Rectal smooth muscle tissue (tissue), 1 donor: Measurements from ENCODE around the gene ZBTB47.

Experiments
- H3K27ac ChIP-seq: one replicate; pipeline ENCODE4 v1.7.0; 2013; ENCODE audit warnings: low read depth, low read length, inconsistent platforms
- H3K27me3 ChIP-seq: one replicate; pipeline ENCODE4 v1.7.0; 2013; ENCODE audit warnings: low read length; ENCODE audit not compliant: control insufficient read depth, insufficient read depth
- H3K36me3 ChIP-seq: one replicate; pipeline ENCODE4 v1.7.0; 2013; ENCODE audit warnings: low read length; ENCODE audit not compliant: control insufficient read depth, insufficient read depth
- H3K4me1 ChIP-seq: one replicate; pipeline ENCODE4 v1.7.0; 2013; ENCODE audit warnings: low read length; ENCODE audit not compliant: control insufficient read depth, insufficient read depth
- H3K4me3 ChIP-seq: one replicate; pipeline ENCODE4 v1.7.0; 2013; ENCODE audit warnings: low read length
- H3K9ac ChIP-seq: one replicate; pipeline ENCODE4 v1.7.0; 2013; ENCODE audit warnings: low read length

Gene ZBTB47

DNA sequence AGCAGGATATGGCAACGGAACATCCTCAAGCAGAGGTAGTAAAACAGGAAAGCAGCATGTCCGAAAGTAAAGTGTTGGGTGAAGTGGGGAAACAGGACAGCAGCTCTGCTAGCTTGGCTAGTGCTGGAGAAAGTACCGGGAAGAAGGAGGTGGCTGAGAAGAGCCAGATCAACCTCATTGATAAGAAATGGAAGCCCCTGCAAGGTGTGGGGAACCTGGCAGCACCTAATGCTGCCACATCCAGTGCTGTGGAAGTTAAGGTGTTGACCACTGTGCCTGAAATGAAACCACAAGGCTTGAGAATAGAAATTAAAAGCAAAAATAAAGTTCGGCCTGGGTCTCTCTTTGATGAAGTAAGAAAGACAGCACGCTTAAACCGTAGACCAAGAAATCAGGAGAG is 14.3 kb upstream of the ZBTB47 start:
- Histone ChIP-seq H3K4me3 (no peak overlapping the region), H3K36me3 (peaks cover 43% of the 10 kb centered on the region), H3K9ac (no peak overlapping the region), H3K4me1 (peaks cover 2% of the 10 kb centered on the region), H3K27me3 (no peaks in the 10 kb centered on the region), H3K27ac (no peak overlapping the region)

DNA sequence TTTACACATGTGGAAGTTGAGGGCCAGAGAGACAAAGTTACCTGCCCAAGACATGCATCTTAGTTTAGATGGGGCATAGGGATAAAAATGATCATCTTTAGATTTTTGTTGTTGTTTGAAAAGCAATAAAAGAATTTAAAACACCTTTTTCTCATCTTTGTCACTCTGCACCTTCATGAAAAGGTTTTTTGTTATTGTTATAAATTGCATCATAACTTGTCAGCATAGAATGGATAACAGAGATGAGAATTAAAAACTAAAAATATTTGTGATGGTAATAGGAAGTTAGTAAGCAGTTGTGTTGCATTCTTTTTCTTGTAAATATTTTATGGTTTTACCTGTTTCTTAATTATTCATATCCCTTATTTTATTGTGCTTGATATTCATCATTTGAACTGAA is 13.4 kb upstream of the ZBTB47 start:
- H3K9ac ChIP-seq = no peak overlapping the region
- H3K4me3 ChIP-seq = no peak overlapping the region
- no peak overlapping the region for H3K27ac ChIP-seq
- H3K27me3 ChIP-seq = no peaks in the 10 kb centered on the region
- H3K4me1 ChIP-seq = peaks cover 2% of the 10 kb centered on the region
- H3K36me3 ChIP-seq = peaks cover 51% of the 10 kb centered on the region

DNA sequence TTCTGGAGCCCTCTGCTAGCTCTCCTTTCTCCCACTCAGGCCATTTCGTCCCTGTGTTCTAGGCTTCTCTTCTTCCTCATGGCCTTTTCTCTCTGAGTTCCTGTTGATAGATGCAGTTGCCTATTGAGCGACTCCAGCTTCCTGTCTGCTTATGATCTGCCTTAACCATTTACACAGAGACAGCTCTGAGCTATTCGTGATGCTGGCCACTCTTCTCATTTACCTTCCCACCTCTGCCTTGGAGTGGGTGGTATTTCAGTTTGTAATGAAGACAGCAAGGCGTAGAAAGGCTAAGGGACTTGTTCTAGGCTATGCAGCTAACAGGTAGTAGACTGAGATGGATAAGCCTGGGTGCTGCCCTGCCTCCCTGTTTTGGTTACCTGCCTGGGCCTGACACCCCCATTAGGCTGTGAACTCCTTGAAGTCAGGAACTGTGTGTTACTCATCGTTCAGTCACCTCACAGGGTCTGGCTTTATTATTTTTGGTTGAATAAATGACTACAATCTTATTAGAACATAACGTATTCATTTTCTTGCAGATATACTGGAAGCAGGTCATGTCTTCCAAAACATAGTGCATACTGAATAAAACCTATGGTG is 12.6 kb upstream of the ZBTB47 start:
- Histone ChIP-seq H3K4me3 (no peak overlapping the region), H3K36me3 (peaks cover 51% of the 10 kb centered on the region), H3K4me1 (peaks cover 2% of the 10 kb centered on the region), H3K9ac (no peak overlapping the region), H3K27ac (no peak overlapping the region), H3K27me3 (no peaks in the 10 kb centered on the region)

DNA sequence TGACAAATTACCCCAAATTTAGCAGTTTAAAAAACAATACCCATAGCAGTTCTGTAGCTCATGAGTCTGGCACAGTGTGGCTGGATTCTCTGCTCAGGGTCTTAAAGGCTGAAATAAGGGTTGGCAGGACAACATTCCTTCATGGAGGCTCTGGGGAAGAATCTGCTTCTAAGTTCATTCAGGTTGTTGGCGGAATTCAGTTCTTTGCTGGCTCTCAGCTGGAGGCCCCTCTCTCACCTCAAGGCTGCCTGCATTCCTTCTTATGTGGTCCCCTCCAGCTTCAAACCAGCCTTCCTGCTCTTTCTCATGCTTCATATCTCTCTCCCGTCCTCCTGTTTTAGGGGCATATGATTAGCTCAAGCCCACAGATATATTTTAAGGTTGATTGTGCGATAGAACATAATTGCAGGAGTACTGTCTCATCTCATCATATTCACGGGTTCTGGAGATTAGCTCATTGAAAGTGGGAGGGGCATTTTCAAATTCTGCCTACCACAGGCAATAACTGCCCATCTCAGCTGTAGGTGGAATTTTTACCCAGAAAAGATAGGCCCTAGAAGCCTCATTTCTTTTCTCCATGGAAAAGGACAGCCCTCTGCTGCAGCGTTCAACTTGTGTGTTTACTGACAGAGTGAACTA is 5.6 kb upstream of the ZBTB47 start:
- peaks cover 22% of the 10 kb centered on the region for H3K4me1 ChIP-seq
- no peak overlapping the region for H3K27ac ChIP-seq
- no peak overlapping the region for H3K9ac ChIP-seq

DNA sequence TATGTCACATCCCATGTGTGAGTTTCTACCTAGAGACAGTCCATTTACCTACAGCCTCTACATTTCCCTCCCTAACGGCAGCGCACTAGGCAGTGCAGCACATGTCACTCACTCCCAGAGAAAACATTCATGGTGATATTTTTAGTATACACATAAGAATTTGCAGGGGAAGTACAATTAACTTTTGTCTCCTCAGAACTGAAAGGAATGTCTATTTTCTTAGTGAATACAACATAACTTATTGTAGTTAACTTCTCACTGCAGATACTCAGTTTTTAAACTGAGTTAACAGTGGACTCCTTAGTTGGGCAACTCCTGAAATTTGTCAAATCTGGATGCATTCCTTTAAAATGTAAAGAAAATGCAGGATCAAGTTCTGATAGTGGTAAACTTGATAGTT is 4.5 kb upstream of the ZBTB47 start:
- Histone ChIP-seq H3K27me3 (no peaks in the 10 kb centered on the region), H3K9ac (no peak overlapping the region), H3K27ac (no peak overlapping the region), H3K36me3 (peaks cover 22% of the 10 kb centered on the region), H3K4me3 (no peak overlapping the region), H3K4me1 (peaks cover 27% of the 10 kb centered on the region)

More for the DNA sequence above, 5.6 kb upstream of the ZBTB47 start:
- Histone ChIP-seq H3K4me3 (no peak overlapping the region), H3K27me3 (no peaks in the 10 kb centered on the region), H3K36me3 (peaks cover 27% of the 10 kb centered on the region)

DNA sequence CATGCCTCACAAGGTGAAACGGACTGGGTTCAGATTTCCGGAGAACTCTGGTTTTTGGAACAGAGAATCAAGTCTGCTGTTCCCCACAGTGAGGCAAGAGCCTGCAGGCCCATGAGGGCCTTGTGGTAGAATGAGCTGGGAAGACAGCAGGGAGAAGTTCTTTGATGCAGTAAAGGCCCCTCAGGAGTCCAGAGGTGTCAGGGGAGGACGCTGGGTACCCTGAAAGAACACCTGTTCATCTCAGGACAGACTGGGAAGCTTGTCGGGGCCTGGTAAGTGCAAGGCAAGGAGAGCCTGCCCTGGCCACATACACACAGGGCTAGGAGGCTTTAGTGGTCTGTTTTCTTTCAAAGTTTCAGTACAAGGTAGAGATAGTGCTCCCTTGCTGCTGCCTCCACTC is 3.7 kb upstream of the ZBTB47 start:
- peaks cover 17% of the 10 kb centered on the region for H3K36me3 ChIP-seq

DNA sequence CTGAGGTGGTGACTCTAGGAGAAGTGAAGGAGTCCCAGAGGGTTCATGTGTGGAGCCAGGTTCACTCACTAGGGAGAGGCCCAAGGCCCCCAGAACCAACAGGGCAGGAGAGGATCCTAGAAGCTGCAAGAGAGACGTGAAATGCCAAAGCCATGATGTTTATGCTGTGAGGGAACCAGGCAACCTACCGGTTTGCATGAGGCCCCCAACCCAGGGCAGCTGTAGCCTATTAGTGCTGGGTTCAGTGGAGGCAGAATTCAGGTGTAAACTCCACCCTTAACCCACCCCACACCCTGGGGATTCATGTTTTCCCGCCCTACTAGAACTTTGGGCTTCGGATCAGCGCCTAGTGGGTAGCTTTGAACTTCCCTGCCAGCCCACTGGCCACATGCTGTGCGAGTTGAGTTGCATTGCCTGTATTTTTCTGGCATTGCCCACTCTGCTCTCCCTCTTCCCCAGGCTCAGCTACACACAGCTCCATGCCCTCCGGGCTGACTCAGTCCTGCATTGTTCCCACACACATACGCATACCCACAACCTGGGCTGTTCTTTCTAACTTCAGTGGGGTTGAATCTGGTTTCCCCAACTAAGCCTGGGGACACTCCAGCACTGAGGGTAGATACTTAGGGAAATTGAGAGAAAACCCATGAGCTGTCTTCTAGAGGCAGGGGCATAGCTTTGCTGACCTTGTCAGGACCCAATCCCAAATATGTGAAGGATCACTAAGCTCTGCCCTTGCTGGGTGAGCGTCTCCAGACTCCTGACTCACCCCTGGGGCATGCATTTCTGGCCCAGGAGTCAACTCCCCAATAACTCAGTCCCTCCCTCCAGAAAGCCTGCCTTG is 2.0 kb upstream of the ZBTB47 start:
- Histone ChIP-seq H3K4me3 (peak overlapping the region; percentile 78), H3K27ac (peak overlapping the region; percentile 83)

More for the DNA sequence above, 3.7 kb upstream of the ZBTB47 start:
- Histone ChIP-seq H3K4me1 (peaks cover 27% of the 10 kb centered on the region), H3K27me3 (no peaks in the 10 kb centered on the region), H3K9ac (no peak overlapping the region), H3K4me3 (no peak overlapping the region), H3K27ac (no peak overlapping the region)

DNA sequence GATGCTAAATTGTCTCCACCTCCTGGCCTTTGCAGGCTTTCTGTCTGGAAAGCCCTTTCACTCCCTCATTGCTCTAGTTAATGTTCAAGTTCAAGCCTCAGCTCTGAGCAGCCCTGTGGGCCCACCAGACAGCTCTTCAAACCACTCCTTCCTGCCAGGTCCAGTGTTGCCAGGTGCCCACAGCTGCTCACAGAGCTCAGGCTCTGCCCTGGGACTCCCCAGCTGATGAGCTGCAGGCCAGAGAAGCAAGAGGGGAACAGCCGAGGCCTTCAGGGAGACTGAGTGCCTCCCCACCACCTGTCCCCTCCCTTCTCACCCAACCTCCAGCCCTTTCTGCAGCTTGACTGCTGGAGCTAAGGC is 1.3 kb upstream of the ZBTB47 start:
- H3K27me3 ChIP-seq = no peaks in the 10 kb centered on the region
- peaks cover 39% of the 10 kb centered on the region for H3K4me1 ChIP-seq
- H3K27ac ChIP-seq = peak overlapping the region; percentile 83
- H3K4me3 ChIP-seq = peak overlapping the region; percentile 78
- no peak overlapping the region for H3K9ac ChIP-seq
- H3K36me3 ChIP-seq = peaks cover 8% of the 10 kb centered on the region

More for the DNA sequence above, 2.0 kb upstream of the ZBTB47 start:
- Histone ChIP-seq H3K36me3 (peaks cover 13% of the 10 kb centered on the region), H3K27me3 (no peaks in the 10 kb centered on the region), H3K9ac (peak overlapping the region; percentile 12), H3K4me1 (peaks cover 39% of the 10 kb centered on the region)

DNA sequence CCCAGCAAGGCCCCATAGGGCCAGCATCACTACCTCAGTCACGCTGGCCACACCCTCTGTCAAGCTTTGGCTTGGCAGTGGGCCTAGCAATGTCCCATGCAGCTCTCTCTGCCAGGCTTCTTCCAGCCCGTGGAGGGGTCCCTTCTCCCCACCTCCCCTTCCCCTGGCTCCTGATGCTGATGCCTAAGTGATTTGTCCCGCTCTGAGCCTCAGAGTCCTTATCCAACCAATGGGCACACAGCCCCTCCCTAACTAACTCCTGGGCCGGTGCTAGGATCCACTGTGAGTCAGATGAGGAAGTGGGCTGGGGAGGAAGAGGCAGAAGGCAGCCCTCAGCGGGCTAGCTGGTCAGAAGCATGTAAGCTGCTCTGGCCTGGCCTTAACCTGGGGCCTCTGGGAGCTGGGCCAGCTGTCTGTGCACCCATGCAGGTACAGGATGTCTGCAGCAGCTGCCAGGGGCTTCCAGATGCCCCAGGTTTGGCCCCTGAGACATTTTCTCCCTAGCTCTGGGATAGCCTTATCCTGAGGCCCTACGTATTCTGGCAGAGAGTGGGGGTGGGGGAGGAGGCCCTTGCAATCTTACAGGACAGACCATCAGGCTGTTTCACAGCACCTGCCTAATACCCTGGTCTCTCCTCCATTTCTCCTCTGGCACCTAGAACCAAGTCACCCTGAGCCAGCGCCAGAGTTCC is 740 bp upstream of the ZBTB47 start:
- Histone ChIP-seq H3K27ac (peak overlapping the region; percentile 83), H3K9ac (peak overlapping the region; percentile 57), H3K4me1 (peaks cover 39% of the 10 kb centered on the region), H3K4me3 (peak overlapping the region; percentile 78), H3K36me3 (peaks cover 3% of the 10 kb centered on the region), H3K27me3 (no peaks in the 10 kb centered on the region)

DNA sequence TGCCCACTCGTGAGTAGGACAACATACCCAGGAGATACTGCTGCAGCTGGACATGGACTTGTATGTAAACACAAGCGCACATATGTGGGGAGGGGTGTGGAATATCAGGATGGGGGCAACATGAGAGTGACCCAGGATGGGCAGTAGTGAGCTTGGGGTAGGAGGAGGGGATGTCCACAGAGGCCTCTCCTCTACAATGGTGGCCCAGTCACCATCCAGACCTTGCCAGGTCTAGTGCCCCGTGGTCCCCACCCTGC is 266 bp upstream of the ZBTB47 start:
- no peaks in the 10 kb centered on the region for H3K27me3 ChIP-seq
- peaks cover 39% of the 10 kb centered on the region for H3K4me1 ChIP-seq
- peak overlapping the region; percentile 57 for H3K9ac ChIP-seq
- peak overlapping the region; percentile 83 for H3K27ac ChIP-seq
- peak overlapping the region; percentile 78 for H3K4me3 ChIP-seq
- no peaks in the 10 kb centered on the region for H3K36me3 ChIP-seq

DNA sequence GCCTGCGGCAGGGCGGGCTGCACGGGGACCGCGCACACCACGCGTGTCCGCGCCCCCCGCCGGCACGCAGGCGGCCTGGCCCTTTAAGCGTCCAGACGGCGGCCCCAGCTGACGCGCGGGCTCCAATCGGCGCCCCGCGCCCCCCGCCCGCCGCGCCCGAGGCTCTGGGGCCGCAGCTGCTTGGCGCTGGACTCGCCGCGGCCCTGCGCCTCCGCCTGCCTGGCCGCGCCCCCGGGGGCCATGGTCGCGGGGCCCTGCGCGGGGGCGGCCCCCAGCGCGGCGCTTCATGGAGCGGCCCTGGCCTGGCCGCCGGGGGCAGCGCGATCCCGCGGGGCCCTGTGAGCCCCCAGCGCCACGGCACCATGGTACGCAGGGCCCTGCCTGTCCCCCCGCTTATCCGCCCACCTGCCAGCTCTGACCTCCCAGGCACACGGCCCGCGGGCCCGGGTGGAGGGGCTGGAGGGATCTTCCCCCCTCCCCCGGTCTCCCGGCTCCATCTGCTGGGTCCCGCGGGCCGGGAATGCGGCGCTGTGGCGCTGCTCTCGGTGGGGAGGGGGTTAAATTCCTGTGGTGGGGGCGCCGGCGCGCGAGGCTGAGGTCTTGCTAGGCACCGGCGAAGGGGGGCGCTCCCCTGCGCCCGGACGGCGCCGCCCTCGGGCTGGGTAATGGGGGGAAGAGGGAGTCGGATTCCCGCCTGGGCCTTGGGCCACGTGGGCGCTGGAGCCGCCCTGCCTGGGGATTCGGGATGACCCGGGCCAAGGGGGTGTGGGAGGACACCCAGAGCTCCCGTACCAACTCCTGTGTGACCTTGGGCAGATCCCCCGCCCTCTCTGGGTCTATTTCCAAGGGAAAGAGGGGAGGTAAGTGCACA is 1.1 kb downstream of the ZBTB47 start:
- H3K4me1 ChIP-seq = peaks cover 40% of the 10 kb centered on the region
- H3K4me3 ChIP-seq = peak overlapping the region; percentile 79
- no peaks in the 10 kb centered on the region for H3K27me3 ChIP-seq
- peak overlapping the region; percentile 83 for H3K27ac ChIP-seq
- peak overlapping the region; percentile 49 for H3K9ac ChIP-seq
- peaks cover 2% of the 10 kb centered on the region for H3K36me3 ChIP-seq
